A673 (cell line): Measurements from ENCODE around the gene TRERF1.

Experiments used
- CTCF ChIP-seq: fragments of 300-800, 200-600 bp; sonication (generic); conservative IDR thresholded peaks from 2 replicates; pipeline ENCODE4 v1.5.1; 2017; ENCODE audit warnings: low read depth, mild to moderate bottlenecking, antibody characterized with exemption, low read length, moderate library complexity, mixed read lengths
- EZH2 ChIP-seq: fragments of 200-600 bp; sonication (generic); IDR thresholded peaks from 2 replicates; pipeline ENCODE4 v1.6.1; 2017; ENCODE audit warnings: borderline replicate concordance, low read depth, mild to moderate bottlenecking, mixed read lengths, antibody characterized with exemption, low read length; ENCODE audit not compliant: poor library complexity, severe bottlenecking

- no peak for TF ChIP-seq EZH2
- TF ChIP-seq CTCF, result no peak
These were observed 51.5 kb downstream of the TRERF1 start for GRCh38 chr6:42400061-42400760.
